ENCODE data around the gene ATP6V1B1. TPM values are rescaled to one million over a fixed set of nuclear protein-coding genes. Genes with fewer than 3 reads are reported as not detected.

ATP6V1B1 gene
- total and polyA plus RNA-seq, 7 donors = 0.16 to 1.9 (median 0.66) TPM; not detected in 4

GRCh38 chr2:70922235-70923234, 13.2 kb upstream of the ATP6V1B1 start:
- WGBS, 2 donors = 79 to 83% methylated on average over 18 of the region's 18 CpGs
- Histone ChIP-seq H3K27ac (no peak overlapping the region), H3K27me3 (peaks cover 0 to 38% (median 0%) of the 10 kb centered on the region in 3 donors), H3K36me3 (no peaks in the 10 kb centered on the region), H3K4me3 (no peak overlapping the region), H3K4me1 (no peaks in the 10 kb centered on the region), H3K9me3 (no peaks in the 10 kb centered on the region)
- peak; percentile 39 for DNase-seq
- intact Hi-C loops (cut with DNase I) = no loop called here
- no peak for TF ChIP-seq CTCF (IDR thresholded peaks at IDR 0.05)
- TF ChIP-seq POLR2A (IDR thresholded peaks at IDR 0.05) = no peak
- no peak for TF ChIP-seq POLR2AphosphoS5 (IDR thresholded peaks at IDR 0.05)
- no peak for TF ChIP-seq EP300 (IDR thresholded peaks at IDR 0.05)

GRCh38 chr2:70923378-70924015, 12.2 kb upstream of the ATP6V1B1 start:
- no peaks in the 10 kb centered on the region for H3K9me3 ChIP-seq
- H3K4me1 ChIP-seq = no peaks in the 10 kb centered on the region
- TF ChIP-seq EP300 (IDR thresholded peaks at IDR 0.05) = no peak
- TF ChIP-seq POLR2A (IDR thresholded peaks at IDR 0.05) = no peak
- TF ChIP-seq CTCF (IDR thresholded peaks at IDR 0.05) = no peak
- TF ChIP-seq POLR2AphosphoS5 (IDR thresholded peaks at IDR 0.05) = no peak
- H3K27ac ChIP-seq = no peak overlapping the region
- no peak overlapping the region for H3K4me3 ChIP-seq
- DNase-seq = peak; percentile 15
- intact Hi-C loops (cut with DNase I) = no loop called here
- no peaks in the 10 kb centered on the region for H3K36me3 ChIP-seq
- 67 to 68% methylated on average over 10 of the region's 10 CpGs for WGBS, 2 donors
- peaks cover 0 to 29% (median 0%) of the 10 kb centered on the region in 3 donors for H3K27me3 ChIP-seq

- no peaks in the 10 kb centered on the region for H3K4me1 ChIP-seq
- 86 to 87% methylated on average over 2 of the region's 2 CpGs for WGBS, 2 donors
- intact Hi-C loops (cut with DNase I) = no loop called here
- TF ChIP-seq EP300 (IDR thresholded peaks at IDR 0.05) = no peak
- H3K9me3 ChIP-seq = no peaks in the 10 kb centered on the region
- peak; percentile 25 for DNase-seq
- no peak overlapping the region for H3K4me3 ChIP-seq
- H3K27ac ChIP-seq = no peak overlapping the region
- H3K27me3 ChIP-seq = peaks cover 0 to 18% (median 0%) of the 10 kb centered on the region in 3 donors
- no peaks in the 10 kb centered on the region for H3K36me3 ChIP-seq
Measured at GRCh38 chr2:70926042-70926441, 9.7 kb upstream of the ATP6V1B1 start.

- intact Hi-C loops (cut with DNase I) = no loop called here
- TF ChIP-seq POLR2A (IDR thresholded peaks at IDR 0.05) (no peak), EP300 (IDR thresholded peaks at IDR 0.05) (no peak), POLR2AphosphoS5 (IDR thresholded peaks at IDR 0.05) (no peak), CTCF (IDR thresholded peaks at IDR 0.05) (no peak)
- H3K4me3 ChIP-seq = no peak overlapping the region
- H3K4me1 ChIP-seq = no peaks in the 10 kb centered on the region
- H3K27ac ChIP-seq = no peak overlapping the region
- H3K27me3 ChIP-seq = peaks cover 0 to 18% (median 0%) of the 10 kb centered on the region in 3 donors
- DNase-seq = no peak
- no peaks in the 10 kb centered on the region for H3K36me3 ChIP-seq
- WGBS, 2 donors = 82 to 83% methylated on average over 3 of the region's 3 CpGs
- no peaks in the 10 kb centered on the region for H3K9me3 ChIP-seq
Measured at GRCh38 chr2:70927138-70927537, 8.6 kb upstream of the ATP6V1B1 start.

- intact Hi-C loops (cut with DNase I) = no loop called here
- no peaks in the 10 kb centered on the region for H3K4me1 ChIP-seq
- no peak for DNase-seq
- H3K36me3 ChIP-seq = no peaks in the 10 kb centered on the region
- no peaks in the 10 kb centered on the region for H3K9me3 ChIP-seq
- TF ChIP-seq EP300 (IDR thresholded peaks at IDR 0.05) (no peak), POLR2A (IDR thresholded peaks at IDR 0.05) (no peak)
- no peak overlapping the region for H3K27ac ChIP-seq
- H3K4me3 ChIP-seq = no peak overlapping the region
- WGBS, 2 donors = 90 to 96% methylated on average over 9 of the region's 9 CpGs
- H3K27me3 ChIP-seq = peaks cover 0 to 15% (median 0%) of the 10 kb centered on the region in 3 donors
Measured at GRCh38 chr2:70927641-70928040, 8.1 kb upstream of the ATP6V1B1 start.

Measured in sigmoid colon (tissue), 7 donors.